Measurements from ENCODE around the gene RTKN2.

Gene RTKN2

DNA sequence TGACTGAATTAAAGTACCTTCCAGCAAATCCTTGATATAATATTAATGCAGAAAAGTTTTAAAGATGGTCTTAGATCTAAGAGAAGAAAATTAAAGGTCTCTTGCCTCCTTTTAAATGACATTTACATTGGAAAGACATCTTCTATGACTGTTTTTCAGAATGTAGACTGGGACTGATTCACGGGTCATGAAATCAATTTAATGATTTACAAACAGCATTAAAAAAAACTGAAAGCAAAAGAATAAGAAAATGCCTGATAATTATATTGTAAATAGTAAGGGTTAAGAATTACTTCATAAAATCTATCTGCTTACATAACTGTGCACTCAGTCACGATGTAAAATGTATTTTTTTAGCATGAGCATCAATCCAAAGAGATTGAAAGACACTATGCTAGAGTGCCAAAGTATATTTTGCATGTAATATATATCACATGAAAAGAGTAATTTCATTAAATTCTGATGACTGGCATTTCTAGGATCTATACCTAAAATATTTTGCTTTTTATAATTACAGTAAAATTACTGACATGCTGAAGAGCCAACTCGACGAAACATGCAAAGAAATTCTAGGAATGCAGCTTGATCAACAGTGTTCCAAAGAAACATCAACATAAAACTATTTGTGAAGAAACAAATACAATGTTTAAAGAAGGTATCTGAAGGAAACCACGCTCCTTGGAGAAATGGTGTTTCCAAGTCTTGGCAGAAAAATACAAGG, 35.1 kb downstream of the RTKN2 start:
- peaks cover 0 to 4% of the 10 kb centered on the region in 2 donors for H3K4me1 ChIP-seq (ENCODE audit: control insufficient read depth in 1 of 2, insufficient read depth in 2 of 2, low read length in 2 of 2)
- no peak overlapping the region for H3K27ac ChIP-seq (ENCODE audit: low read depth, low read length)

DNA sequence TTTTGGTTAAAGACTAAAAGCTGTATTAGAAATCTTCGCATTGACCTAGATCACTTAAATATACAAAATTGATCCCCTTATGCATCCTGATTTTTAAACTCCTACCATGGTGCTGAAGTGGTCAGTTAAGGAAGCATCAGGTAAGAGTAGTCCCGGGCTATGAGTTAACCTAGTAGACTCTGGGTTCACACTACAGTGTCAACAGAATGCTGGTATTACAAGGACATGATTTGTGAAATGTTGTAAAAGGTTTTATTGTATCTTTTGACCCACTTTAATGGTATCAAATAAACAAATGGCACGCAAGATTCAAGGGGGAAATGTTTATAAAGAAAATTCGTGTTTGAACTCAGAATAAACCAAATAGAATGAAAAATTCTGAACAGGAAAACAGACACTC, 36.8 kb downstream of the RTKN2 start:
- H3K36me3 ChIP-seq (ENCODE audit: control insufficient read depth in 1 of 2, insufficient read depth in 2 of 2, low read length in 2 of 2): no peaks in the 10 kb centered on the region
- H3K4me1 ChIP-seq (ENCODE audit: control insufficient read depth in 1 of 2, insufficient read depth in 2 of 2, low read length in 2 of 2): peaks cover 0 to 4% of the 10 kb centered on the region in 2 donors
- H3K9ac ChIP-seq (ENCODE audit: low read depth in 1 of 2, low read length in 2 of 2): no peak overlapping the region
- H3K27me3 ChIP-seq (ENCODE audit: control insufficient read depth in 1 of 2, insufficient read depth in 2 of 2, low read length in 2 of 2): no peaks in the 10 kb centered on the region
- no peak overlapping the region for H3K4me3 ChIP-seq (ENCODE audit: low read depth in 1 of 2, low read length in 2 of 2)
- no peak overlapping the region for H3K27ac ChIP-seq (ENCODE audit: low read depth, low read length)
- H3K9me3 ChIP-seq (ENCODE audit: control insufficient read depth in 1 of 2, low read length in 2 of 2): no peaks in the 10 kb centered on the region

More for the DNA sequence above, 35.1 kb downstream of the RTKN2 start:
- H3K4me3 ChIP-seq (ENCODE audit: low read depth in 1 of 2, low read length in 2 of 2): no peak overlapping the region
- no peaks in the 10 kb centered on the region for H3K36me3 ChIP-seq (ENCODE audit: control insufficient read depth in 1 of 2, insufficient read depth in 2 of 2, low read length in 2 of 2)
- no peaks in the 10 kb centered on the region for H3K27me3 ChIP-seq (ENCODE audit: control insufficient read depth in 1 of 2, insufficient read depth in 2 of 2, low read length in 2 of 2)
- no peaks in the 10 kb centered on the region for H3K9me3 ChIP-seq (ENCODE audit: control insufficient read depth in 1 of 2, low read length in 2 of 2)
- no peak overlapping the region for H3K9ac ChIP-seq (ENCODE audit: low read depth in 1 of 2, low read length in 2 of 2)

DNA sequence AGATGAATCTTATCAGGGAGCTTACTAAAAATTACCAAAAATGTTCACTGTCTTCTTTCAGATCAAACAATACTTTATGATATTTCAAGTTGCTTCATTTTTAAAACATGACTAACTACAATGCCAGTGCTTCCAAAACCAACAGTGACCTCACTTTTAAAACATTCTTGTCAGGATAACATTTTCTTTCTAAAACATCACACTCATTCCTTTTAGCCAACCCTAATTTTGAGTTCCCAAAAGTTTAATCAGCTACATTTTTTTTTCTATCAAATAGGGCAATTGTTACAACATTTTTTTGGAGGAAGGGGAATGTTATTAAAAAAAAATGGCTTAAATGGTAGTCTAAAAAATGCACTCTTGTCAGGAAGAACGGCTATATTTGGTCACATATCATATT, 37.3 kb downstream of the RTKN2 start:
- no peaks in the 10 kb centered on the region for H3K36me3 ChIP-seq (ENCODE audit: control insufficient read depth in 1 of 2, insufficient read depth in 2 of 2, low read length in 2 of 2)
- H3K4me1 ChIP-seq (ENCODE audit: control insufficient read depth in 1 of 2, insufficient read depth in 2 of 2, low read length in 2 of 2): peaks cover 0 to 4% of the 10 kb centered on the region in 2 donors
- H3K27ac ChIP-seq (ENCODE audit: low read depth, low read length): no peak overlapping the region
- no peak overlapping the region for H3K9ac ChIP-seq (ENCODE audit: low read depth in 1 of 2, low read length in 2 of 2)
- no peaks in the 10 kb centered on the region for H3K27me3 ChIP-seq (ENCODE audit: control insufficient read depth in 1 of 2, insufficient read depth in 2 of 2, low read length in 2 of 2)
- H3K4me3 ChIP-seq (ENCODE audit: low read depth in 1 of 2, low read length in 2 of 2): no peak overlapping the region
- H3K9me3 ChIP-seq (ENCODE audit: control insufficient read depth in 1 of 2, low read length in 2 of 2): no peaks in the 10 kb centered on the region

DNA sequence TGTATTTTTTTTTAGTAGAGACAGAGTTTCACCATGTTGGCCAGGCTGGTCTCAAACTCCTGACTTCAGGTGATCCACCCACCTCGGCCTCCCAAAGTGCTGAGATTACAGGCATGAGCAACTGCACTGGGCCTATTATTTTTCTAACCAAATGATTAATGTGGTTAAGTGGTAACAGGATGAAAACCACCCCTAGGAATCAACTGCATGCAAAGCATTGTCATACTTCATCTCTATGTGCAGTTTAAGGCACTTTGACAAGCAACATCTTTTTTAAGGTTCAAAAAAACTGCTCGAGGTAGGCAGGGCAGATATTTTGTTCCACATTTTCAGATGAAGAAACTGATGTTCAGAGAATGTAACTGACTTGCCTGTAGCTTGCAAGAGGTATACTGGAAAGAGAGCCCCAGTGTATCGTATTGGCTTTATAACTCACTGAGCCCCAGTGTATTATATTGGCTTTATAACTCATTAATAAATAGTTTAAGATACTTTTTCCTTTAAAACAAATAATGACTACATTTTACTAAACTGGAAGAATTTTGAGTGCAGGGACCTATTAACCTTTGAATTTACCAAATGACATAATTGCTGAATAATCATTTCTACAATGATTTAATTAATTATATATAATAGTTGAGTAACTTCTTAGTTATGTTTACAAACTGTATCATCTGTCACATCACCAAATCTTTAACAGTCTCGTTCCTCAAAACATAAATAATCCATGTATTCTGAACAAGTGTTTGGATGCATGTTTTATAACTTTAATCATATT, 38.1 kb downstream of the RTKN2 start:
- no peak overlapping the region for H3K27ac ChIP-seq (ENCODE audit: low read depth, low read length)

DNA sequence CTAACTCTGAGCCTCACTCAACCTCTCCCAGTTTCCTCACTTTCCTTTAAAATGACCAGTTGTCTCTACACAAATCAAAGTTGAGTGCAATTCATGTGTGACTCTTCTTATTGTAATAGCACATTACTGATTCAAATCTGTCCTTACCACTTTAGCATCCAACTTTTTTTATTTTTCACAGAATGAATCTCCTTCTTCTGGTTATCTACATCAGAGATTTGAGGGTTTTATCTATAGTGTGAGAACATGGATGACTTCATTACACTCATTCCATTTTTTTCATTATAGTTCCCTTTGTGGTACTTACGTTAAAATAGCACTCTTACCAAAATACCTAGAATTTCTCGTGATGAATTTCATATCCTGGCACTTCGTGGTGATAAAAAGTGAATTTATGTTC, 43.3 kb downstream of the RTKN2 start:
- no peak overlapping the region for H3K4me3 ChIP-seq (ENCODE audit: low read depth in 1 of 2, low read length in 2 of 2)
- no peaks in the 10 kb centered on the region for H3K27me3 ChIP-seq (ENCODE audit: control insufficient read depth in 1 of 2, insufficient read depth in 2 of 2, low read length in 2 of 2)

More for the DNA sequence above, 38.1 kb downstream of the RTKN2 start:
- Histone ChIP-seq H3K36me3 (ENCODE audit: control insufficient read depth in 1 of 2, insufficient read depth in 2 of 2, low read length in 2 of 2) (no peaks in the 10 kb centered on the region), H3K9me3 (ENCODE audit: control insufficient read depth in 1 of 2, low read length in 2 of 2) (no peaks in the 10 kb centered on the region), H3K27me3 (ENCODE audit: control insufficient read depth in 1 of 2, insufficient read depth in 2 of 2, low read length in 2 of 2) (no peaks in the 10 kb centered on the region), H3K4me3 (ENCODE audit: low read depth in 1 of 2, low read length in 2 of 2) (no peak overlapping the region), H3K9ac (ENCODE audit: low read depth in 1 of 2, low read length in 2 of 2) (no peak overlapping the region), H3K4me1 (ENCODE audit: control insufficient read depth in 1 of 2, insufficient read depth in 2 of 2, low read length in 2 of 2) (peaks cover 0 to 4% of the 10 kb centered on the region in 2 donors)

DNA sequence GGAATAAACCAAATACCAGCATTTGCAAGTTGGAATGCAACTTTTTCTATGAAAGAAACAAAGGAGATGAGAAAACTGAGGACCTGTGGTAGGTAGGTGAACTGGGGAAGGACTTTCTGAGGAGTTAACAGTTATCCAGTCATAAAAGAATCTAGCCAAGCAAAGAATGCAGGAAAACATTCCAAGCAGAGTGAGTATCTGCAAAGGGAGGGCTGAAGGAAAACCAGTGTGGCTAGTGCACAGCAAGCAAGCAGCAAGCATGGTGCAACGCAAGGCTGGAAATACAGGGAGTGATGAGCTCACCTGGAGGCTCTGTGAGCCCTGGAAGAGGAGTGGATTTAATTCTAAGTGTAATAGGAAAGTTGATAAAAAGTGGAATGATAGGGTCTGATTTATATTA, 44.0 kb downstream of the RTKN2 start:
- H3K36me3 ChIP-seq (ENCODE audit: control insufficient read depth in 1 of 2, insufficient read depth in 2 of 2, low read length in 2 of 2): no peaks in the 10 kb centered on the region
- H3K27me3 ChIP-seq (ENCODE audit: control insufficient read depth in 1 of 2, insufficient read depth in 2 of 2, low read length in 2 of 2): no peaks in the 10 kb centered on the region
- H3K4me1 ChIP-seq (ENCODE audit: control insufficient read depth in 1 of 2, insufficient read depth in 2 of 2, low read length in 2 of 2): no peaks in the 10 kb centered on the region
- H3K27ac ChIP-seq (ENCODE audit: low read depth, low read length): no peak overlapping the region
- no peak overlapping the region for H3K9ac ChIP-seq (ENCODE audit: low read depth in 1 of 2, low read length in 2 of 2)
- H3K9me3 ChIP-seq (ENCODE audit: control insufficient read depth in 1 of 2, low read length in 2 of 2): no peaks in the 10 kb centered on the region
- H3K4me3 ChIP-seq (ENCODE audit: low read depth in 1 of 2, low read length in 2 of 2): no peak overlapping the region

More for the DNA sequence above, 43.3 kb downstream of the RTKN2 start:
- Histone ChIP-seq H3K9ac (ENCODE audit: low read depth in 1 of 2, low read length in 2 of 2) (no peak overlapping the region), H3K9me3 (ENCODE audit: control insufficient read depth in 1 of 2, low read length in 2 of 2) (no peaks in the 10 kb centered on the region), H3K36me3 (ENCODE audit: control insufficient read depth in 1 of 2, insufficient read depth in 2 of 2, low read length in 2 of 2) (no peaks in the 10 kb centered on the region), H3K4me1 (ENCODE audit: control insufficient read depth in 1 of 2, insufficient read depth in 2 of 2, low read length in 2 of 2) (no peaks in the 10 kb centered on the region), H3K27ac (ENCODE audit: low read depth, low read length) (no peak overlapping the region)

DNA sequence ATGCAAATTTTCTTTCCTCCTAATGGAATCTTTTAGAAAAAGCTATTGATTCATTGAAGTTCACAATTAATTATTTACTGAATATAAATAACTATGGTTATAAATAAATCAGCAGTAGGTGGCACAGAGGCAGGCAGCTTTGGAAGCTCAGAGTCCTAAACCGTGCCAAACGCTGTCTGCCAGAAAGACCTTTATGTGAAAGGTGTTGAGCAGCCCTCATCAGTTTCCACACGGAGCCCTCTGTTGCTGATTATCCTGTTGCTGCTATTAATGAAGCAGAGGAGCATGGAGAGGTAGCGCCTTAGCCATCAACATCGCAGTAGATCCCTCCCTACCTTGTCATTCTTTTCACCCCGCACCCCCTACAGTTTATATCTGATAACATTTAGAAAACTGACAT, 51.0 kb downstream of the RTKN2 start:
- Histone ChIP-seq H3K9me3 (ENCODE audit: control insufficient read depth in 1 of 2, low read length in 2 of 2) (no peaks in the 10 kb centered on the region), H3K4me3 (ENCODE audit: low read depth in 1 of 2, low read length in 2 of 2) (no peak overlapping the region), H3K9ac (ENCODE audit: low read depth in 1 of 2, low read length in 2 of 2) (no peak overlapping the region), H3K27me3 (ENCODE audit: control insufficient read depth in 1 of 2, insufficient read depth in 2 of 2, low read length in 2 of 2) (no peaks in the 10 kb centered on the region), H3K36me3 (ENCODE audit: control insufficient read depth in 1 of 2, insufficient read depth in 2 of 2, low read length in 2 of 2) (no peaks in the 10 kb centered on the region), H3K4me1 (ENCODE audit: control insufficient read depth in 1 of 2, insufficient read depth in 2 of 2, low read length in 2 of 2) (no peaks in the 10 kb centered on the region), H3K27ac (ENCODE audit: low read depth, low read length) (no peak overlapping the region)

DNA sequence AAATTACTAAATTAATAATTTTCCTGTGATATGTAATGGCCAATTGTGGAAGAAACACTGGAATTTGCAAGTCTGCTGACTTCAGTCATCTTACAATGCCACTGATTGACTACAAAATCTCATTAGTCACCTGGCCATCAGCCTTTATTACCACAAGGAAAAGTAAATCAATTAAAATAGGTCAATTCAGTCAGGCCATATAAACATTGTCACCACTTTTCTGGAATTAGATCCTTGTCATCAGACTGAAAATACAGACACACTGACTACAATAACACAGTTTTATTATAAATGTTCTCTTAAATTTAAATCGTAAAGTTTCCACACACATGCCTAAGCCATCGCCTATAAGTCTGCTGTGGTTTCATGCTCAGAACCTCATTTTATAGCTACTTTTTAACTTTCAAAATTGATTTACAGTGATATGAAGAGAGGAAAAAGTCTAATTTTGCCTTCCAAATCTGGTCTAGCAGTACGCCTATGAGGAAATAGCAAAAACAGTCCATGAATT, 54.2 kb downstream of the RTKN2 start:
- Histone ChIP-seq H3K4me1 (ENCODE audit: control insufficient read depth in 1 of 2, insufficient read depth in 2 of 2, low read length in 2 of 2) (no peaks in the 10 kb centered on the region), H3K27me3 (ENCODE audit: control insufficient read depth in 1 of 2, insufficient read depth in 2 of 2, low read length in 2 of 2) (no peaks in the 10 kb centered on the region), H3K27ac (ENCODE audit: low read depth, low read length) (no peak overlapping the region), H3K4me3 (ENCODE audit: low read depth in 1 of 2, low read length in 2 of 2) (no peak overlapping the region), H3K9ac (ENCODE audit: low read depth in 1 of 2, low read length in 2 of 2) (no peak overlapping the region), H3K36me3 (ENCODE audit: control insufficient read depth in 1 of 2, insufficient read depth in 2 of 2, low read length in 2 of 2) (no peaks in the 10 kb centered on the region), H3K9me3 (ENCODE audit: control insufficient read depth in 1 of 2, low read length in 2 of 2) (no peaks in the 10 kb centered on the region)

DNA sequence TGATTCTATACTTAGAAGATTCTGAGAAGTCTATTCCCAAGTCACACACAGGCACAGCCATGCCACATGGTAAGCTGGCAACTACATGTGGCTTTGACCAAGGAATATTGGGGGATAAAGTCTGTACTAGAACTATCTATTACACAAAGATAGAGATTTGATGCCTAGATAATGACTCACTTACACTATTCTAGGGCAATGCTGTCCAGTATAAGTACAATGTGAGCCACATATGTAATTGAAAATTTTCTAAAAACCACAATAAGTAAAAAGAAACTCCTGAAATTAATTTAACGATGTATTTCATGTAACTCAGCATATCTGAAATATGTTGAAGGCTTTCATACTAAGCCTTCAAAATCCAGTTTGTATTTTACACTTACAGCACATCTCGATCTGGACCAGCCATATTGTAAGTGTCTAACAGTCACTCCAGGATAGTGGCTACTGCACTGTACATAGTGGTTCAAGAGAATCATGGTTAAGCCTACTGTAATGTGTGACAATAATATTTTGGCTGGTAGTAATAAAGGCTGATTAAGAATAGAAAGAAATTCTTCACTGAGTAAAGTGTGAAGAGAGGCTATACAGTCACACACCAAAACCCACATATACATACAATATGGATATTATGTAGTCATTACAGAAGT, 62.8 kb downstream of the RTKN2 start:
- Histone ChIP-seq H3K27ac (ENCODE audit: low read depth, low read length) (no peak overlapping the region), H3K27me3 (ENCODE audit: control insufficient read depth in 1 of 2, insufficient read depth in 2 of 2, low read length in 2 of 2) (no peaks in the 10 kb centered on the region), H3K9ac (ENCODE audit: low read depth in 1 of 2, low read length in 2 of 2) (no peak overlapping the region), H3K9me3 (ENCODE audit: control insufficient read depth in 1 of 2, low read length in 2 of 2) (no peaks in the 10 kb centered on the region), H3K36me3 (ENCODE audit: control insufficient read depth in 1 of 2, insufficient read depth in 2 of 2, low read length in 2 of 2) (no peaks in the 10 kb centered on the region), H3K4me3 (ENCODE audit: low read depth in 1 of 2, low read length in 2 of 2) (no peak overlapping the region), H3K4me1 (ENCODE audit: control insufficient read depth in 1 of 2, insufficient read depth in 2 of 2, low read length in 2 of 2) (no peaks in the 10 kb centered on the region)

DNA sequence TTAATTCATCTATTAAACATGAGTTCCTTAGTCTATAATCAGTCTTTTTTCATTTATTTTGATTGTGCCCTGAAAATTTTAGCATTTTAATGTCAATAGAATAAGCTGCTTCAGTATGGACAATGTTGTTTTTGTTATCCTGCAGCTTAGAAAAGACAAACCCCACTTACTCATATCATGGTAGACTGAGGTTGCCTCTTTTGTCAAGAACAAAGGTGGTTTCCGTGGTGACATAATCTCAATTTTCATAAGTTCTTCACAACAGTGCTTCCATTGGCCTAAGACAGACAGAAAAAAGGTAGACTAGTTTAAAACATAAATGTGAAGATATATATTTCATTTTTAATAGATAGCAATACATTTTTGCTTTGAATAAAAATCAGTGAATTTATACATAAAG, 69.1 kb downstream of the RTKN2 start:
- H3K4me3 ChIP-seq (ENCODE audit: low read depth in 1 of 2, low read length in 2 of 2): no peak overlapping the region
- peaks cover 0 to 9% of the 10 kb centered on the region in 2 donors for H3K4me1 ChIP-seq (ENCODE audit: control insufficient read depth in 1 of 2, insufficient read depth in 2 of 2, low read length in 2 of 2)
- H3K27me3 ChIP-seq (ENCODE audit: control insufficient read depth in 1 of 2, insufficient read depth in 2 of 2, low read length in 2 of 2): no peaks in the 10 kb centered on the region
- no peak overlapping the region for H3K9ac ChIP-seq (ENCODE audit: low read depth in 1 of 2, low read length in 2 of 2)
- H3K36me3 ChIP-seq (ENCODE audit: control insufficient read depth in 1 of 2, insufficient read depth in 2 of 2, low read length in 2 of 2): no peaks in the 10 kb centered on the region
- no peaks in the 10 kb centered on the region for H3K9me3 ChIP-seq (ENCODE audit: control insufficient read depth in 1 of 2, low read length in 2 of 2)
- no peak overlapping the region for H3K27ac ChIP-seq (ENCODE audit: low read depth, low read length)

Data from duodenal mucosa (tissue), 2 donors.